GM12801 (cell line): ENCODE results near the gene BRD8.

Experiments
- CTCF ChIP-seq: IDR thresholded peaks from one replicate; pipeline ENCODE4 v1.5.1; 2011; ENCODE audit warnings: control low read depth; ENCODE audit not compliant: insufficient read length; ENCODE audit errors: extremely low read depth

Gene BRD8

GRCh38 chr5:138179277-138179857, 937 bp upstream of the BRD8 start:
- no peak for TF ChIP-seq CTCF

GRCh38 chr5:138177941-138178515, 402 bp downstream of the BRD8 start:
- TF ChIP-seq CTCF, result no peak

GRCh38 chr5:138170299-138170698, 8.1 kb downstream of the BRD8 start:
- no peak for TF ChIP-seq CTCF

GRCh38 chr5:138169124-138169523, 9.3 kb downstream of the BRD8 start:
- no peak for TF ChIP-seq CTCF

GRCh38 chr5:138163721-138164120, 14.7 kb downstream of the BRD8 start:
- no peak for TF ChIP-seq CTCF

- TF ChIP-seq CTCF, result no peak
These were observed 17.7 kb downstream of the BRD8 start for GRCh38 chr5:138160706-138161105.

GRCh38 chr5:138159666-138160065, 18.8 kb downstream of the BRD8 start:
- TF ChIP-seq CTCF, result no peak

GRCh38 chr5:138157626-138158025, 20.8 kb downstream of the BRD8 start:
- TF ChIP-seq CTCF, result no peak
